Fibroblast of lung (primary cell): ENCODE data around the gene NHSL2.

Experiments used
- EZH2 ChIP-seq: IDR thresholded peaks from 2 replicates; pipeline ENCODE4 v1.5.1; 2012; ENCODE audit warnings: low read length, control low read depth, mild to moderate bottlenecking; ENCODE audit errors: missing control alignments
- TF ChIP-seq, protein P1 (sequence below), 2 donors: IDR thresholded peaks in 1 of 2; conservative IDR thresholded peaks in 1 of 2; 1 replicate in 1 of 2; 2 replicates in 1 of 2; pipeline ENCODE4 v1.5.1; 2011 to 2012; ENCODE audit warnings: low read length in 2 of 2, control low read depth in 1 of 2, inconsistent platforms in 1 of 2, low read depth in 1 of 2, mild to moderate bottlenecking in 1 of 2

- TF ChIP-seq, protein P1, sequence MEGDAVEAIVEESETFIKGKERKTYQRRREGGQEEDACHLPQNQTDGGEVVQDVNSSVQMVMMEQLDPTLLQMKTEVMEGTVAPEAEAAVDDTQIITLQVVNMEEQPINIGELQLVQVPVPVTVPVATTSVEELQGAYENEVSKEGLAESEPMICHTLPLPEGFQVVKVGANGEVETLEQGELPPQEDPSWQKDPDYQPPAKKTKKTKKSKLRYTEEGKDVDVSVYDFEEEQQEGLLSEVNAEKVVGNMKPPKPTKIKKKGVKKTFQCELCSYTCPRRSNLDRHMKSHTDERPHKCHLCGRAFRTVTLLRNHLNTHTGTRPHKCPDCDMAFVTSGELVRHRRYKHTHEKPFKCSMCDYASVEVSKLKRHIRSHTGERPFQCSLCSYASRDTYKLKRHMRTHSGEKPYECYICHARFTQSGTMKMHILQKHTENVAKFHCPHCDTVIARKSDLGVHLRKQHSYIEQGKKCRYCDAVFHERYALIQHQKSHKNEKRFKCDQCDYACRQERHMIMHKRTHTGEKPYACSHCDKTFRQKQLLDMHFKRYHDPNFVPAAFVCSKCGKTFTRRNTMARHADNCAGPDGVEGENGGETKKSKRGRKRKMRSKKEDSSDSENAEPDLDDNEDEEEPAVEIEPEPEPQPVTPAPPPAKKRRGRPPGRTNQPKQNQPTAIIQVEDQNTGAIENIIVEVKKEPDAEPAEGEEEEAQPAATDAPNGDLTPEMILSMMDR (conservative IDR thresholded peaks at IDR 0.05 in 1 of 2, IDR thresholded peaks at IDR 0.05 in 1 of 2; ENCODE audit: low read depth in 1 of 2, low read length in 2 of 2) = no peak
- TF ChIP-seq EZH2 = no peak
Observed at GRCh38 chrX:72159769-72160168, 249.1 kb downstream of the NHSL2 start.
